ENCODE measurements around the gene NT5DC2.

NT5DC2 gene

DNA sequence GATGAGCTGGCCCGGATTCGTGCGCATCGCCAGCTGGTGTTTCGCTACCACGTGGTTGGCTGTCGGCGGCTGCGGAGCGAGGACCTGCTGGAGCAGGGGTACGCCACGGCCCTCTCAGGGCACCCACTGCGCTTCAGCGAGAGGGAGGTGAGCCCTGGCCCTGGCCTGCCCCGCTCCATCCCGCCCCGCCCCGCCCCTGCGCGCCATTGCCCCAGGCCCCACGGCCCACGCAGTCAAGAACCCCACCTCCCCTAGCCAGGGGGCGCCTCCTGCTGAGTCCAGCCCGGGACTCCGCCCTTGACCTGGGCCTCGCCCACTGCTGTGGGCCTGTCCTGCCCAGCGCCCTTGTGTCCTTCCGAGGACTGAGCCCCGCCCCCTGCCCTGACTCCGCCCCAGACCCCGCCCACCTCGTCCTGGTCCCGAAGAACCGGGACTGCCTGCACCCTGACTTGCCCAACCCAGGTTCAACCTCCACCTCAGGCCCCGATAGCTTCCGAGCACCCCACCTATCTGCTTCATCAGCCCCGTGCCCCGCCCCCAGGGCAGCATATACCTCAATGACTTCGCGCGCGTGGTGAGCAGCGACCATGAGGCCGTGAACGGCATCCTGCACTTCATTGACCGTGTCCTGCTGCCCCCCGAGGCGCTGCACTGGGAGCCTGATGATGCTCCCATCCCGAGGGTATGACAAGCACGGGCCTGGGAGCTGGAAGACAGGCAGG is 14.8 kb downstream of the NT5DC2 start:
- H3K27ac ChIP-seq: peak overlapping the region; percentile 21; the same call in 1 of the 2 replicates
- POLR2A ChIA-PET (ENCODE audit: low non-redundant PET): no interaction called here
- TF ChIP-seq, protein P1, sequence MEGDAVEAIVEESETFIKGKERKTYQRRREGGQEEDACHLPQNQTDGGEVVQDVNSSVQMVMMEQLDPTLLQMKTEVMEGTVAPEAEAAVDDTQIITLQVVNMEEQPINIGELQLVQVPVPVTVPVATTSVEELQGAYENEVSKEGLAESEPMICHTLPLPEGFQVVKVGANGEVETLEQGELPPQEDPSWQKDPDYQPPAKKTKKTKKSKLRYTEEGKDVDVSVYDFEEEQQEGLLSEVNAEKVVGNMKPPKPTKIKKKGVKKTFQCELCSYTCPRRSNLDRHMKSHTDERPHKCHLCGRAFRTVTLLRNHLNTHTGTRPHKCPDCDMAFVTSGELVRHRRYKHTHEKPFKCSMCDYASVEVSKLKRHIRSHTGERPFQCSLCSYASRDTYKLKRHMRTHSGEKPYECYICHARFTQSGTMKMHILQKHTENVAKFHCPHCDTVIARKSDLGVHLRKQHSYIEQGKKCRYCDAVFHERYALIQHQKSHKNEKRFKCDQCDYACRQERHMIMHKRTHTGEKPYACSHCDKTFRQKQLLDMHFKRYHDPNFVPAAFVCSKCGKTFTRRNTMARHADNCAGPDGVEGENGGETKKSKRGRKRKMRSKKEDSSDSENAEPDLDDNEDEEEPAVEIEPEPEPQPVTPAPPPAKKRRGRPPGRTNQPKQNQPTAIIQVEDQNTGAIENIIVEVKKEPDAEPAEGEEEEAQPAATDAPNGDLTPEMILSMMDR (conservative IDR thresholded peaks at IDR 0.05; ENCODE audit: low read depth): no peak
- CTCF ChIA-PET: no interaction called here
- peak; percentile 26 for DNase-seq (ENCODE audit: low spot score)

DNA sequence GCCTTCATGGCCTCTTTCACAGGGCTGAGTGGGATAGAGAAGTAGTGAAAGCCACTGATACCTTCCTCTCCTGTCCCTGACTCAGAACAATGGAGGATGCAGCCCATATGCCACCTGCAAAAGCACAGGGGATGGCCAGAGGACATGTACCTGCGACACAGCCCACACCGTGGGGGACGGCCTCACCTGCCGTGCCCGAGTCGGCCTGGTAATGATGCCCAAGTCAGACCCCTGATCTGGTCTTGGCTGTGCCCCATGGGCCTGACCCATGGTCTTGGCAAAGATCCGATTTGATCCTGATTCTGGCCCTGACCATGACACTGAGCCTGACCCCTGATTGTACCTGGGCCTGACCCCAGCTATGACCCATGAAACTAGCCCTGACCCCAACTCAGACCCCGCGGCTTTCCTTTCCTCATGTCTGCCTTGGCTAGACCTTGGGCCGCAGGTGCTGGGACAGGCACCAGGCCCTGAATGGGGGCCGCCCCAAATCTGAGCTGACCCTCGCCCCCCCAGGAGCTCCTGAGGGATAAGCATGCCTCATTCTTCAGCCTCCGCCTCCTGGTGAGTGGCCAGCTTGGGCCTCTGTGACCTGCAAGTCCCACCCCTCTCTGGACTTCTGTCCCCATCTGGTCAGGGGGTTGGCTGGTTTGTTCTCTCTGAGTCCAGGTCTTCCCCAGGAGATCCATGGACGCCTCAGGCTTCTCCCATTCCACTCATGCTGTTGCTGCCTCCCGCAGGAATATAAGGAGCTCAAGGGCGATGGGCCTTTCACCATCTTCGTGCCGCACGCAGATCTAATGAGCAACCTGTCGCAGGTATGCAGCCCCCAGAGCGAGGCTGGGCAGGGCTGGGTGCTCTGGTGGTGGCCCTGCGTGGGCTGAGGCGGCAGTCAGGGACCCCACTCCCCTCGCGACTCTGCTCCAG is 15.6 kb downstream of the NT5DC2 start:
- no peak for DNase-seq (ENCODE audit: low spot score)
- 0 out of 2 replicates have a peak overlapping the region, but pooled peaks have one; percentile 21 for H3K27ac ChIP-seq
- ChIA-PET POLR2A (ENCODE audit: low non-redundant PET) (no interaction called here), CTCF (no interaction called here)
- TF ChIP-seq, protein P1 (conservative IDR thresholded peaks at IDR 0.05; ENCODE audit: low read depth): no peak

DNA sequence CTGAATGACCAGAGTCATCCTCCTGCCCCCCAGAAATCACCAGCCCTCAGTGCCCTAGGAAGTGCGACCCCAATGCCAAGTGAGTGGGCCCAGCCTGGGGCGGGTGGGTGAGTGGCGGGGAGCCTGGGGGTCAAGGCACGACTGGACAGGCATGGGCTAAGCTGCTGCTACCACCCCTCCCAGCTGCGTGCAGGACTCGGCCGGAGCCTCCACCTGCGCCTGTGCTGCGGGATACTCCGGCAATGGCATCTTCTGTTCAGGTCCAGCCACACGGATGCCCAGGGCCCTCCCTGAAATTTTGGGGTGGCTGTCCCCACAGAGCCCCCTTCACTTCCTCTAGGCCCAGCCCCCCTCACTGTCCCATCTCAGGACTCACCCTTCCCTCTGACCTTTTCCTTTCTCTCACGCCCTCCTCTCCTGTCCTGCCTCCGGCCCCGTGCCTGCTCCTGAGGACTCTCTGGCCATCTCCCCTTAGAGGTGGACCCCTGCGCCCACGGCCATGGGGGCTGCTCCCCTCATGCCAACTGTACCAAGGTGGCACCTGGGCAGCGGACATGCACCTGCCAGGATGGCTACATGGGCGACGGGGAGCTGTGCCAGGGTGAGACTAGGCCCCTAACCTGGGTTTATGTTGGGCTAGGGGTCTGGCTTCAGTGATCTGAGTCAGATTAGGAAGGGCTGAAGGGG is 17.0 kb downstream of the NT5DC2 start:
- POLR2A ChIA-PET (ENCODE audit: low non-redundant PET): no interaction called here
- TF ChIP-seq, protein P1 (conservative IDR thresholded peaks at IDR 0.05; ENCODE audit: low read depth): no peak
- CTCF ChIA-PET: no interaction called here

DNA sequence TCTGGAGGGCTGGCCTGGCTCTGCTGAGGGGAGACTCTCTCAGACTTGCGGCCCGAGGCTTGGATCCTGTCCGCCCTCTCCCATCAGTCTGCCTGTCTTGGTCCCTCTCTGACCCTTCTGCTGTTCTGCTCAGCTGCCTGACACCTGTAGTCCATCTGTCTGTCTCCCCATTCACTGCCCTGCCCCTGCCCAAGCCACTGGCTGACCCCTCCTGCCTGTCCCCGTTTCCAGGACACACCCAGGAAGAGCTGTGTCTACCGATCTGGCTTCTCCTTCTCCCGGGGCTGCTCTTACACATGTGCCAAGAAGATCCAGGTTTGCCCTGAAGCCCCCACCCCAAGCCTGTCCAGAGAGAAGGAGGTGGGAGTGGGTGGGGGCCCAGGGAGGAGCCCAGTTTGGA is 18.5 kb downstream of the NT5DC2 start:
- CTCF ChIA-PET: interaction anchor here (0.6 kb wide), 1 partner anchor 89 kb away, joined by 5 read pairs; no protein-coding TSS in a partner anchor

More for the DNA sequence above, 17.0 kb downstream of the NT5DC2 start:
- DNase-seq (ENCODE audit: low spot score): no peak
- H3K27ac ChIP-seq: no peak overlapping the region

DNA sequence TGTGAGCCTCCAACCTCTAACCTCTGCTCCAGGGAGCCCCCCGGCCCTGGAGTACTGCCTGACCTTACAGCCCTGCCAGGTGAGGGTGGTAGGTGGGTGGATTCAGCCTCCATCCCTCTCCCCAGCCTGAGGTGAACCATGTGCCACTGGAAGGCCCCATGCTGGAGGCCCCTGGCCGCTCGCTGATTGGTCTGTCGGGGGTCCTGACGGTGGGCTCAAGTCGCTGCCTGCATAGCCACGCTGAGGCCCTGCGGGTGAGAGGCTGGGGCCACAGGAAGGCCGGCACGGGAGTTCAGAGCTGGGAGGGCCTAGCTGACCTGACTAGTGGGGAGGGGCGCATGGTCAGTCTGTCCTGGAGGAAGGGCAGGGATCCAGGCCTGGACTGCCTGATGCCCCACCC is 19.1 kb downstream of the NT5DC2 start:
- no peak overlapping the region for H3K27ac ChIP-seq
- ChIA-PET POLR2A (ENCODE audit: low non-redundant PET) (no interaction called here), CTCF (no interaction called here)
- DNase-seq (ENCODE audit: low spot score): no peak
- TF ChIP-seq, protein P1 (conservative IDR thresholded peaks at IDR 0.05; ENCODE audit: low read depth): no peak

More for the DNA sequence above, 18.5 kb downstream of the NT5DC2 start:
- no peak for DNase-seq (ENCODE audit: low spot score)
- TF ChIP-seq, protein P1 (conservative IDR thresholded peaks at IDR 0.05; ENCODE audit: low read depth): no peak
- no peak overlapping the region for H3K27ac ChIP-seq
- POLR2A ChIA-PET (ENCODE audit: low non-redundant PET): no interaction called here

DNA sequence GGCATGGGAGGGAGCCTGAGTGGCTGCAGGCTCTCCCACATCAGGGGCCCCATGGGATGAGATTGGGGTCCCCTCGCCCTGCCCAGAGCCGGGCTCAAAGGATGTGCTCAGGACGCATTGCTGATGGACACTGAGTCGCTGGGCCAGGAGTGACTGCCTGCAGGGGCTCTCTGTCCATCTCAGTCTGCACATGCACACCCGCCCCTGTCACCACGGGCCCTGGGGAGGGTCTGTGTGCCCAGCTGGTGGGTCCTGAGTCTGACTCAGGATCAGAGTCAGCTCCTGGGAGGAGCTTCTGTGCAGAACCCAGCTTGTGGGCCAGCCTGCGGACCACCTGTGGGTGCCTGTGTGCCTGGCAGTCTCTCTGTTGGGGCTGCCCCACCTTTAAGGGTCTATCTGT is 20.4 kb downstream of the NT5DC2 start:
- TF ChIP-seq, protein P1 (conservative IDR thresholded peaks at IDR 0.05; ENCODE audit: low read depth): no peak
- CTCF ChIA-PET: no interaction called here
- DNase-seq (ENCODE audit: low spot score): no peak
- H3K27ac ChIP-seq: no peak overlapping the region
- POLR2A ChIA-PET (ENCODE audit: low non-redundant PET): no interaction called here

Measured in RWPE1 (cell line).